ENCODE data around the gene PARD6B. TPM values are rescaled to one million over a fixed set of nuclear protein-coding genes. Genes with fewer than 3 reads are reported as not detected.

PARD6B gene
- total and polyA plus RNA-seq, 2 experiments from 2014 or later, result 10.2 to 20.0 TPM

DNA sequence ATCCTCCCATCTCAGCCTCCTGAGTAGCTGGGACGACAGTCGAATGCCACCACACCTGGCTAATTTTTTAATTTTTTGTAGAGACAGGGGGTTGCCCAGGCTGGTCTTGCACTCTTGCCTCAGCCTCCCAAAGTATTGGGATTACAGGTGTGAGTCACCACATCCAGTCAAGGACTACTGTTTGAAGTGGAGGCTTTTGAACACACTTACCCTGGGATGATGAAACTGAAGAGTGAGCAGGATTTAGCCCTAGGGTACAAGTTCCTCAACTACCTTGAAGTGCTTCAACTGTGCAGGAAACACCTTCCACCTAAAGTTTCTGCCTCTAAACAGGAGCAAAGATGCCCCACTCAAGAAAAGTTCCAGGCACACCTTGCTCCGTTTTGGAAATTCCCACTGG, 15.7 kb upstream of the PARD6B start:
- no peak for DNase-seq (ENCODE audit: low read depth in 1 of 2, low spot score in 1 of 2)
- peaks cover 16% of the 10 kb centered on the region for H3K4me1 ChIP-seq (ENCODE audit: low read depth)
- H3K36me3 ChIP-seq, result no peaks in the 10 kb centered on the region
- TF ChIP-seq, protein P1, sequence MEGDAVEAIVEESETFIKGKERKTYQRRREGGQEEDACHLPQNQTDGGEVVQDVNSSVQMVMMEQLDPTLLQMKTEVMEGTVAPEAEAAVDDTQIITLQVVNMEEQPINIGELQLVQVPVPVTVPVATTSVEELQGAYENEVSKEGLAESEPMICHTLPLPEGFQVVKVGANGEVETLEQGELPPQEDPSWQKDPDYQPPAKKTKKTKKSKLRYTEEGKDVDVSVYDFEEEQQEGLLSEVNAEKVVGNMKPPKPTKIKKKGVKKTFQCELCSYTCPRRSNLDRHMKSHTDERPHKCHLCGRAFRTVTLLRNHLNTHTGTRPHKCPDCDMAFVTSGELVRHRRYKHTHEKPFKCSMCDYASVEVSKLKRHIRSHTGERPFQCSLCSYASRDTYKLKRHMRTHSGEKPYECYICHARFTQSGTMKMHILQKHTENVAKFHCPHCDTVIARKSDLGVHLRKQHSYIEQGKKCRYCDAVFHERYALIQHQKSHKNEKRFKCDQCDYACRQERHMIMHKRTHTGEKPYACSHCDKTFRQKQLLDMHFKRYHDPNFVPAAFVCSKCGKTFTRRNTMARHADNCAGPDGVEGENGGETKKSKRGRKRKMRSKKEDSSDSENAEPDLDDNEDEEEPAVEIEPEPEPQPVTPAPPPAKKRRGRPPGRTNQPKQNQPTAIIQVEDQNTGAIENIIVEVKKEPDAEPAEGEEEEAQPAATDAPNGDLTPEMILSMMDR (IDR thresholded peaks at IDR 0.05; ENCODE audit: low read depth, low read length), result no peak
- H3K9me3 ChIP-seq (ENCODE audit: low read depth), result no peaks in the 10 kb centered on the region
- no peak overlapping the region for H3K27ac ChIP-seq
- H3K27me3 ChIP-seq, result no peaks in the 10 kb centered on the region
- H3K4me3 ChIP-seq, result no peak overlapping the region

DNA sequence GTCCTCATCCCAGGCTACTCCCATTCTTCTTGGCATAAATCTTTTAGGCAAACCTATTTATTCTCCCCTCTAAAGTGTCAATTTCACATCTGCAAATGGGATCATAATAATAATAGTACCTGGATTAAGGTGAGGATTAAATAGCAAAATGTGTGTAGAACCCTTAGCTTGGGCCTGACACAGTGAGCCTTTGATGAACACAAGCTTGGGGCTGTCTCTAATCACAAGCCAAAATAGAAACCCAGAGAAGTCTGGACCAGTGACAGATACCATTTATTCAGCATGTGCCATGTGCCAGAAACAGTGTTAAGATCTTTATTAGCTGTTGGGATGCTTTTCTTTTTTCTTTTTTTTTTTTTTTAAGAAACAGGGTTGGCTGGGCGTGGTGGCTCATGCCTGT, 14.9 kb upstream of the PARD6B start:
- no peaks in the 10 kb centered on the region for H3K9me3 ChIP-seq (ENCODE audit: low read depth)
- TF ChIP-seq, protein P1 (IDR thresholded peaks at IDR 0.05; ENCODE audit: low read depth, low read length), result no peak
- no peak overlapping the region for H3K4me3 ChIP-seq
- H3K4me1 ChIP-seq (ENCODE audit: low read depth), result peaks cover 16% of the 10 kb centered on the region
- DNase-seq (ENCODE audit: low read depth in 1 of 2, low spot score in 1 of 2), result no peak
- no peak overlapping the region for H3K27ac ChIP-seq
- no peaks in the 10 kb centered on the region for H3K27me3 ChIP-seq
- no peaks in the 10 kb centered on the region for H3K36me3 ChIP-seq

DNA sequence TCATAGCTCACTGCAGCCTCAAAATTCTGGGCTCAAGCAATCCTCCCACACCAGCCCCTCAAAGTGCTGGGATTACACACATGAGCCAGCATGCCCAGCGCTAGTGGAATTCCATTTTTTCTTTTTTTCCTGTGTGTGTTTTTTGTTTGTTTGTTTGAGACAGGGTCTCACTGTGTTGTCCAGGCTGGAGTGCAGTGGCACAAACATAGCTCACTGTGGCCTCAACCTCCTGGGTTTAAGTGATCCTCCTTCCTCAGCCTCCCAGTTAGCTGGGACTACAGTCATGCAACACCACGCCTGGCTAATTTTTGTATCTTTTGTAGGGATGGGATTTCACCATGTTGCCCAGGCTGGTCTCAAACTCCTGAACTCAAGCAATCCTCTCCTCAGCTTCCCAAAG, 14.1 kb upstream of the PARD6B start:
- Histone ChIP-seq H3K36me3 (no peaks in the 10 kb centered on the region), H3K9me3 (ENCODE audit: low read depth) (no peaks in the 10 kb centered on the region), H3K4me1 (ENCODE audit: low read depth) (peaks cover 16% of the 10 kb centered on the region), H3K27ac (no peak overlapping the region), H3K4me3 (no peak overlapping the region), H3K27me3 (no peaks in the 10 kb centered on the region)
- DNase-seq (ENCODE audit: low read depth in 1 of 2, low spot score in 1 of 2), result no peak
- TF ChIP-seq, protein P1 (IDR thresholded peaks at IDR 0.05; ENCODE audit: low read depth, low read length), result no peak

DNA sequence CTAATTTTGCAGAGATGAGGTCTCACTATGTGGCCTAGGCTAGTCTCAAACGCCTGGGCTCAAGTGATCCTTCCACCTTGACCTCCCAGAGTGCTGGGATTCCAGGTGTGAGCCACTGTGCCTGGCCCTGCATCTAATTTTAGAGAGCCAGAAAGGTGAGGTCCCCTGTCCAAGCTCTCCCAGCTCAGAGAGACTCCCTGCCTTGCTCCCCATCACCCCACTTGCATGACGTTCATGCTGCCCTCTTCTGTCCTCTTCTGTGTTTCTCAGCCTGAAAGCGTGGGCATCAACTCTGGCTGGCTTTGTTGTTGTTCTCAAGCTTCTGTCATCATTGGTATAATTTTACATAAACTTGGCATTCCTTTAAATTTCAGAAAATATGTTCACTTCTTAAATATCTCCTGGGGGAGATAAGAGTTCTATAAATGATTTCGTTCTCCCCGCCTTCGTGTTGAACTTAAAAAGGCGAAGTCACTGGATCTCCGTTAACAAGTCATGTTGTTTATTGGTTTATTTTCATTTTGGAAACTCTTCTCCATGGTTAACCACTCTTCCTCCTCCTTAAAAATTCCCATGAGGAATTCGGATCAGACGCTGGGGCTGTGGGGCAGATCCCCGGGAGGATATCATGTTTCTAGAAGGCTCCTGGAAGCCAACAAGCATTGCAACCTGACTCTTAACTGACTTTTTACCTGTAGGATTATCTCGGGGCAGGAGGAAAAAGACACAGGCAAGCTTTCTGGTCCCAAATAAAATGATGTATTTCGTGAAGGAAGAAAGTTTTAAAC, 13.2 kb upstream of the PARD6B start:
- Histone ChIP-seq H3K27ac (no peak overlapping the region), H3K9me3 (ENCODE audit: low read depth) (no peaks in the 10 kb centered on the region), H3K27me3 (no peaks in the 10 kb centered on the region), H3K4me1 (ENCODE audit: low read depth) (peaks cover 14% of the 10 kb centered on the region), H3K4me3 (no peak overlapping the region), H3K36me3 (no peaks in the 10 kb centered on the region)
- TF ChIP-seq, protein P1 (IDR thresholded peaks at IDR 0.05; ENCODE audit: low read depth, low read length), result peak; percentile 14
- DNase-seq (ENCODE audit: low read depth in 1 of 2, low spot score in 1 of 2), result no peak

DNA sequence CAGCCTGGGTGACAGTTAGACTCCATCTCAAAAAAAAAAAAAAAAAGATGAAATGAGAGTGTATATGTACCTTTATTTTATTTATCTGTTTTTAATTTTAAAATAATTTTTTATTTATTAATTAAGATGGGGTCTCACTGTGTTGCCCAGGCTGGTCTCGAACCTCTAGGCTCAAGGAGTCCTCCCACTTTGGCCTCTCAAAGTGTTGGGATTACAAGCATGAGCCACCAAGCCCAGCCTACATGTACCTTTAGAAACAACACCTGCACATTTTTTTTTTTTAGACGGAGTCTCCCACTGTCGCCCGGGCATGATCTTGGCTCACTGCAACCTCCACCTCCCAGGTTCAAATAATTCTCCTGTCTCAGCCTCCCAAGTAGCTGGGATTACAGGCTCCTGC, 12.1 kb upstream of the PARD6B start:
- DNase-seq (ENCODE audit: low read depth in 1 of 2, low spot score in 1 of 2), result no peak
- Histone ChIP-seq H3K27me3 (no peaks in the 10 kb centered on the region), H3K27ac (no peak overlapping the region), H3K4me3 (no peak overlapping the region), H3K36me3 (no peaks in the 10 kb centered on the region), H3K9me3 (ENCODE audit: low read depth) (no peaks in the 10 kb centered on the region), H3K4me1 (ENCODE audit: low read depth) (peaks cover 15% of the 10 kb centered on the region)
- TF ChIP-seq, protein P1 (IDR thresholded peaks at IDR 0.05; ENCODE audit: low read depth, low read length), result no peak
